Measurements from ENCODE around the gene MEIKIN.

- TF ChIP-seq EP300 (IDR thresholded peaks at IDR 0.05; ENCODE audit: borderline replicate concordance) (no peak), CREB1 (IDR thresholded peaks at IDR 0.05; ENCODE audit: low read depth) (no peak), CEBPB (IDR thresholded peaks at IDR 0.05) (no peak), REST (IDR thresholded peaks at IDR 0.05; ENCODE audit: low read depth) (no peak), YY1 (IDR thresholded peaks at IDR 0.05; ENCODE audit: low read depth) (no peak), TAF1 (IDR thresholded peaks at IDR 0.05; ENCODE audit: low read depth) (no peak), TEAD4 (IDR thresholded peaks at IDR 0.05) (no peak), EGR1 (IDR thresholded peaks at IDR 0.05) (no peak), NFIC (IDR thresholded peaks at IDR 0.05) (no peak)
These were observed 173.8 kb downstream of the MEIKIN start for GRCh38 chr5:131771692-131772091.

Measured in Ishikawa (cell line).